M059J (cell line): ENCODE results near the gene GDF3. TPM values are rescaled to one million over a fixed set of nuclear protein-coding genes. Genes with fewer than 3 reads are reported as not detected.
"Not testable (repeated sequence)": the region's sequence is repeated elsewhere in the genome, so short reads cannot be mapped to it uniquely, and the experiment has no call there.

ENCODE experiments used
- DNase-seq: peaks from one replicate; pipeline ENCODE4 v3.0.0-alpha.2; 2012; ENCODE audit warnings: low read depth
- total RNA-seq: library from RNA; depleted of rRNA; stranded (reverse); fragments of >200 nt; shearing (Covaris generic); gene quantifications from 2 replicates; pipeline ENCODE4 v1.2.3, GENCODE V29; 2014; rRNA removed

Gene GDF3
- total RNA-seq, 1 experiment from 2014 or later, result not detected

GRCh38 chr12:7667125-7667524 lies 28.4 kb downstream of the GDF3 start:
- peak; percentile 24 for DNase-seq

- DNase-seq, result no peak
Measured at GRCh38 chr12:7666595-7666994, 29.0 kb downstream of the GDF3 start.

GRCh38 chr12:7661741-7662140 lies 33.8 kb downstream of the GDF3 start:
- no peak for DNase-seq

- no peak for DNase-seq
Measured at GRCh38 chr12:7656121-7656520, 39.5 kb downstream of the GDF3 start.

- peak; percentile 47 for DNase-seq
Measured at GRCh38 chr12:7650091-7650490, 45.5 kb downstream of the GDF3 start.

- no peak for DNase-seq
Measured at GRCh38 chr12:7647071-7647470, 48.5 kb downstream of the GDF3 start.

- no peak for DNase-seq
Measured at GRCh38 chr12:7646178-7646475, 49.4 kb downstream of the GDF3 start.

- peak; percentile 30 for DNase-seq
Measured at GRCh38 chr12:7645395-7646177, 50.0 kb downstream of the GDF3 start.

GRCh38 chr12:7642876-7643309 lies 52.7 kb downstream of the GDF3 start:
- no peak for DNase-seq

- no peak for DNase-seq
Measured at GRCh38 chr12:7642287-7642686, 53.3 kb downstream of the GDF3 start.

- DNase-seq, result not testable (repeated sequence)
Measured at GRCh38 chr12:7640123-7640995, 55.2 kb downstream of the GDF3 start.

Other genes with a start within 250 kb of the GDF3 start
- gene CD163, start 192.0 kb downstream of the GDF3 start, total RNA-seq, result not detected in 2 replicates
- gene APOBEC1, start 29.9 kb downstream of the GDF3 start, total RNA-seq, result not detected in 2 replicates
- not detected in 2 replicates for gene DPPA3, start 15.7 kb upstream of the GDF3 start, total RNA-seq
- not detected in 2 replicates for gene CLEC4C, start 51.6 kb upstream of the GDF3 start, total RNA-seq
- gene NANOGNB, start 69.4 kb upstream of the GDF3 start, total RNA-seq, result not detected in 2 replicates
- gene NANOG, start 93.6 kb upstream of the GDF3 start, total RNA-seq, result not detected in 2 replicates
- gene SLC2A14, start 177.1 kb upstream of the GDF3 start, total RNA-seq, result not detected in 2 replicates
- gene SLC2A3, start 240.4 kb upstream of the GDF3 start, total RNA-seq, result 12.1 and 13.0 TPM in 2 replicates